SK-N-SH (cell line): ENCODE results near the gene PWWP2B. TPM values are rescaled to one million over a fixed set of nuclear protein-coding genes. Genes with fewer than 3 reads are reported as not detected.

Experiments used
- CTCF ChIA-PET: fragments of 300-600, 350-600 bp; formaldehyde crosslinking; extraction: SDS; loops from one replicate; lab custom pipeline; 2021; lab: Yijun Ruan, JAX
- POLR2A ChIA-PET: fragments of 350-600 bp; sonication (Branson Sonifier 250); formaldehyde crosslinking; extraction: SDS; loops from one replicate; lab custom pipeline; 2020; ENCODE audit warnings: antibody characterized with exemption, inconsistent platforms; lab: Yijun Ruan, JAX
- DNase-seq: peaks from one replicate; pipeline ENCODE4 v3.0.0; 2012
- H2AFZ ChIP-seq: fragments of 200-600 bp; sonication (generic); 2 replicates; pipeline ENCODE4 v1.8.1; 2016; ENCODE audit warnings: antibody characterized with exemption, mild to moderate bottlenecking, low read depth
- H3F3A ChIP-seq: fragments of 200-600 bp; sonication (generic); replicated peaks from 2 replicates; pipeline ENCODE3; 2016; ENCODE audit warnings: antibody characterized with exemption, mild to moderate bottlenecking; ENCODE audit not compliant: insufficient read depth
- H3K27ac ChIP-seq, 2 experiments: fragments of 200-500 bp in 1 of 2; fragments of 200-600 bp in 1 of 2; sonication (Bioruptor generic) in 1 of 2; sonication (generic), shearing (Covaris generic) in 1 of 2; 2 replicates each; pipeline versions ENCODE4 v1.5.1 to v1.6.1; 2014 to 2016; ENCODE audit warnings: low read depth in 2 of 2, inconsistent platforms in 1 of 2, low read length in 1 of 2, mild to moderate bottlenecking in 1 of 2, mixed read lengths in 1 of 2
- H3K27me3 ChIP-seq: fragments of 200-600 bp; sonication (generic), shearing (Covaris generic); 2 replicates; pipeline ENCODE4 v1.6.1; 2016; ENCODE audit warnings: mixed run types; ENCODE audit not compliant: insufficient read depth
- H3K36me3 ChIP-seq, 2 experiments: fragments of 200-500 bp in 1 of 2; fragments of 200-600 bp in 1 of 2; sonication (Bioruptor generic) in 1 of 2; sonication (generic) in 1 of 2; replicated peaks in 1 of 2; 2 replicates each; pipeline versions ENCODE3 to v1.5.1; 2014 to 2016; ENCODE audit warnings: low read length in 1 of 2, mild to moderate bottlenecking in 1 of 2; ENCODE audit not compliant: insufficient read depth in 2 of 2, control insufficient read depth in 1 of 2
- H3K4me1 ChIP-seq, 2 experiments: fragments of 200-500 bp in 1 of 2; fragments of 200-600 bp in 1 of 2; sonication (Bioruptor generic) in 1 of 2; sonication (generic), shearing (Covaris generic) in 1 of 2; 2 replicates each; pipeline versions ENCODE4 v1.5.1 to v1.6.1; 2014 to 2016; ENCODE audit warnings: low read depth in 1 of 2, low read length in 1 of 2, mixed run types in 1 of 2; ENCODE audit not compliant: insufficient read depth in 2 of 2, control insufficient read depth in 1 of 2
- H3K4me2 ChIP-seq: fragments of 200-600 bp; sonication (generic), shearing (Covaris generic); 2 replicates; pipeline ENCODE4 v1.6.1; 2017; ENCODE audit warnings: mixed run types
- H3K4me3 ChIP-seq, 2 experiments: fragments of 200-500 bp in 1 of 2; fragments of 200-600 bp in 1 of 2; sonication (Bioruptor generic) in 1 of 2; sonication (generic), shearing (Covaris generic) in 1 of 2; 2 replicates each; pipeline versions ENCODE4 v1.5.1 to v1.8.1; 2014 to 2016; ENCODE audit warnings: low read depth in 2 of 2, inconsistent platforms in 1 of 2, low read length in 1 of 2, mild to moderate bottlenecking in 1 of 2, mixed read lengths in 1 of 2, moderate library complexity in 1 of 2
- H3K79me2 ChIP-seq: fragments of 200-600 bp; sonication (generic); 2 replicates; pipeline ENCODE4 v1.8.1; 2017; ENCODE audit warnings: mild to moderate bottlenecking; ENCODE audit not compliant: insufficient read depth
- H3K9ac ChIP-seq: fragments of 200-600 bp; sonication (generic); 2 replicates; pipeline ENCODE4 v1.6.1; 2017; ENCODE audit warnings: mixed run types
- H3K9me2 ChIP-seq: fragments of 200-600 bp; sonication (generic); 2 replicates; pipeline ENCODE4 v1.6.1; 2017; ENCODE audit warnings: mixed run types
- H3K9me3 ChIP-seq: fragments of 200-600 bp; sonication (generic); 2 replicates; pipeline ENCODE4 v1.6.1; 2017; ENCODE audit warnings: mixed run types, mild to moderate bottlenecking, moderate library complexity
- H4K20me1 ChIP-seq: fragments of 200-600 bp; sonication (generic); 2 replicates; pipeline ENCODE4 v1.6.1; 2017; ENCODE audit warnings: mild to moderate bottlenecking, mixed run types; ENCODE audit not compliant: insufficient read depth
- CHD2 ChIP-seq: fragments of 150-350 bp; IDR thresholded peaks from 2 replicates; pipeline ENCODE4 v1.6.1; 2018; ENCODE audit warnings: low read length; ENCODE audit not compliant: partially characterized antibody
- EZH2phosphoT487 ChIP-seq: fragments of 200-600 bp; sonication (generic); IDR thresholded peaks from 2 replicates; pipeline ENCODE4 v1.6.1; 2017; ENCODE audit warnings: low read depth, mixed run types, mild to moderate bottlenecking, antibody characterized with exemption, moderate library complexity, borderline replicate concordance
- FOSL2 ChIP-seq: IDR thresholded peaks from 2 replicates; pipeline ENCODE4 v1.4.0; 2012; ENCODE audit warnings: low read depth, mild to moderate bottlenecking, moderate library complexity, borderline replicate concordance
- FOXJ3 ChIP-seq: sonication (generic); formaldehyde crosslinking; IDR thresholded peaks from 2 replicates; pipeline ENCODE4 v1.5.1; 2020; ENCODE audit warnings: mild to moderate bottlenecking, missing genetic modification reagents
- GABPA ChIP-seq: IDR thresholded peaks from 2 replicates; pipeline ENCODE4 v1.4.0; 2012; ENCODE audit warnings: low read depth, mild to moderate bottlenecking
- GATA2 ChIP-seq: sonication (generic); formaldehyde crosslinking; IDR thresholded peaks from 2 replicates; pipeline ENCODE4 v1.5.0; 2020; ENCODE audit warnings: mild to moderate bottlenecking, missing genetic modification reagents
- IRF3 ChIP-seq: fragments of 150-350 bp; IDR thresholded peaks from 2 replicates; pipeline ENCODE4 v1.6.1; 2016; ENCODE audit warnings: mild to moderate bottlenecking, low read depth, low read length
- JUND ChIP-seq: IDR thresholded peaks from 2 replicates; pipeline ENCODE4 v1.4.0; 2012
- MAX ChIP-seq: IDR thresholded peaks from 2 replicates; pipeline ENCODE4 v1.4.0; 2012; ENCODE audit warnings: low read depth
- MEF2A ChIP-seq: IDR thresholded peaks from 2 replicates; pipeline ENCODE4 v1.4.0; 2012; ENCODE audit warnings: low read depth, borderline replicate concordance
- MXI1 ChIP-seq: IDR thresholded peaks from 2 replicates; pipeline ENCODE4 v1.6.1; 2012; ENCODE audit warnings: mild to moderate bottlenecking, low read depth, low read length, improper control_type of control experiment
- NFIC ChIP-seq: IDR thresholded peaks from 2 replicates; pipeline ENCODE4 v1.4.0; 2012; ENCODE audit warnings: borderline replicate concordance
- REST ChIP-seq: IDR thresholded peaks from 2 replicates; pipeline ENCODE4 v1.6.1; 2012; ENCODE audit warnings: mild to moderate bottlenecking, low read depth, low read length, moderate library complexity
- RFX5 ChIP-seq: IDR thresholded peaks from 2 replicates; pipeline ENCODE4 v1.6.1; 2012; ENCODE audit warnings: mild to moderate bottlenecking, improper control_type of control experiment, low read length
- RXRA ChIP-seq: IDR thresholded peaks from 2 replicates; pipeline ENCODE4 v1.4.0; 2012; ENCODE audit warnings: low read depth, mild to moderate bottlenecking, borderline replicate concordance
- SIN3A ChIP-seq: IDR thresholded peaks from 2 replicates; pipeline ENCODE4 v1.6.1; 2012; ENCODE audit warnings: low read depth, mild to moderate bottlenecking, low read length, moderate library complexity, borderline replicate concordance
- TCF12 ChIP-seq: IDR thresholded peaks from 2 replicates; pipeline ENCODE4 v1.4.0; 2012
- USF2 ChIP-seq: fragments of 150-350 bp; IDR thresholded peaks from 2 replicates; pipeline ENCODE4 v1.6.1; 2017; ENCODE audit warnings: antibody characterized with exemption, low read length, low read depth, borderline replicate concordance
- WGBS: methylation state at CpG from one replicate; pipeline ENCODE4 v1.1.6; 2017; ENCODE audit warnings: low lambda C conversion rate; 5-methylcytosine and 5-hydroxymethylcytosine counted together
- polyA plus RNA-seq, 3 experiments: library from polyadenylated mRNA; depleted of rRNA; stranded (reverse); fragments of >200 nt; gene quantifications; 2 replicates each; pipeline ENCODE4 v1.2.3, GENCODE V29; 2012

Gene PWWP2B
- polyA plus RNA-seq, 1 of the 3 experiments (the other 2 are of a cell fraction) = 2.4 TPM

DNA sequence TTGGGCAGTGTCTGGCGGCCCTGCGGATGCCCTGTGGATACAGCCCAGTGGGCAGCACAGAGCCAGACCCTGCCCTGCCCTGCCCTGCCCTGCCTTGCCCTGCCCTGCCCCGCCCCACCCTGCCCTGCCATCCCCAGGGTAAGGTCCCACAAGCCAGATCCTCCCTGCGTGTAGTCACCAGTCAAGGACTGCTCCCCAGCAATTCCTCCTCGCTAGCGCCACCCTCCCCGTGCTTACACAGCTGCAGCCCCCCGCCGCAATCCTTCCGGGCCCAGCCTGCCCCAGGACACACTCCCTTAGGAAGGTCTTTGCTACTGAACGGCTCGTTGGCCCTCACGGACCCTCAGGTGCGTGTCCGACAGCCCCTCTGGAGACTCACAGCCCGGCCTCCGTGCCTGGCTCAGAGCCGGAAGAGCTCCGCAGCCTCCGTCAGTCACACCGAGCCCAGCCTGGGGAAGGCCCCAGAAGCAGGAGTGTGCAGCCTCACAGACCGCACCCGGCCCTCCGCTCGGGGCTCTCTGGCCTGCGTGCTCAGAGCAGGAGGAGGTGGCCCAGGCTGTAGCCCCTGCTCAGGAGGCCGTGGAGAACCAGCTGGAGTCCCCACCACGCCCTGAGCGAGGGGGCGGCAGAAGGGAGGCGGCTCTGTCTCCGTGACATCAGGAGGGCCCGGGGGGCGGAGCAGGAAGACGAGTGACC is 68.3 kb downstream of the PWWP2B start (continued):
- no peak for TF ChIP-seq REST
- no peak for TF ChIP-seq TCF12
- no peak for TF ChIP-seq RFX5
- no peak for TF ChIP-seq GATA2 (CRISPR knock-in tag)
- TF ChIP-seq MEF2A = no peak
- no peak for TF ChIP-seq SIN3A

DNA sequence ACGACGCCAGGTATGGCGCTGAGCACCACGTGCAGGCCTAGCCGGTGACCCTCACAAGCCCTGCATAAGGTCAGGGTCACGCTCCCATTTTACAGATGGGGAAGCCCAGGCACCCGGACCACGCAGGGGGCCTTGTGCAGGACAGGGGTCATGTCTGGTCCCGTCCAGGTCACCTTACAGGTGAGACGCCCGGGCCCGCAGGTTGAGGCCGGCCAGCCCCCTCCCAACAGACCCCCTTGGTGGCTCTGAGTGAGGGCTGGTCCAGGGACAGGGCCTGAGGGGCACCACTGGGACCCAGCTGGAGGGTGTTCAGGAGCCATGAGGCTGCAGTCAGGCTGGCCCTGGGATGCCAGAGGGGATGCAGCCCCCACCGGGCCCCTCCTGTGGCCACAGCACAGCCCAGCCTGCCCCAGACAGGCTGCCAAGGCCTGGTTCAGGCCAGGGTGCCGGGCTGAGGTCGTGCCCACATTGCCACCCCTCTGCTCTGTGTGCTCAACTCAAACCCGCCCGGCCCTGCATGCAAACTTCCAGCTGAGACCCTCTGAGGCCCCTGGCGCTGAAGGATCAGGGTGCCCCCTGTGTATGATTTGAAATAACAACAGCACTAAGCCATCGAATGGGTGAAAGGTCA is 69.0 kb downstream of the PWWP2B start:
- 65% methylated on average over 3 of the region's 20 CpGs for WGBS
- H3K4me1 ChIP-seq = no peaks in the 10 kb centered on the region; a peak in 1 of 4 replicates
- H3F3A ChIP-seq = no peaks in the 10 kb centered on the region
- H3K79me2 ChIP-seq = no peaks in the 10 kb centered on the region
- no peaks in the 10 kb centered on the region for H3K36me3 ChIP-seq
- H3K4me3 ChIP-seq = no peak overlapping the region
- H3K4me2 ChIP-seq = no peak overlapping the region
- H3K9ac ChIP-seq = no peak overlapping the region
- H3K27me3 ChIP-seq = no peaks in the 10 kb centered on the region
- POLR2A ChIA-PET = no interaction called here
- H4K20me1 ChIP-seq = no peaks in the 10 kb centered on the region
- TF ChIP-seq SIN3A (no peak), NFIC (no peak), MEF2A (no peak), RXRA (no peak), JUND (no peak), MXI1 (no peak), TCF12 (no peak), EZH2phosphoT487 (no peak), GABPA (no peak), FOSL2 (no peak), RFX5 (no peak), USF2 (no peak), GATA2 (CRISPR knock-in tag) (no peak), FOXJ3 (CRISPR knock-in tag) (no peak), CHD2 (no peak), MAX (no peak), IRF3 (no peak)
- TF ChIP-seq, all 33 proteins: peak for 0
- Histone ChIP-seq H3K9me2 (no peaks in the 10 kb centered on the region), H3K27ac (no peak overlapping the region), H2AFZ (no peak overlapping the region), H3K9me3 (no peaks in the 10 kb centered on the region)
- CTCF ChIA-PET = interaction anchor here (0.9 to 2.7 kb wide), 3 partner anchors 10 to 12 kb away, joined by 4 to 7 read pairs (median 4); no protein-coding TSS in a partner anchor
- no peak for DNase-seq
